GM12875 (cell line): Measurements from ENCODE around the gene NPAS2.

ENCODE experiments used
- H3K4me3 ChIP-seq: one replicate; pipeline ENCODE4 v1.5.1; 2011; ENCODE audit warnings: low read depth, low read length, control low read depth
- TF ChIP-seq, protein P1 (sequence below): IDR thresholded peaks from 2 replicates; pipeline ENCODE4 v1.5.1; 2011; ENCODE audit warnings: low read depth, mild to moderate bottlenecking, control low read depth, inconsistent platforms, low read length, moderate library complexity, borderline replicate concordance; ENCODE audit not compliant: insufficient read depth

Gene NPAS2

DNA sequence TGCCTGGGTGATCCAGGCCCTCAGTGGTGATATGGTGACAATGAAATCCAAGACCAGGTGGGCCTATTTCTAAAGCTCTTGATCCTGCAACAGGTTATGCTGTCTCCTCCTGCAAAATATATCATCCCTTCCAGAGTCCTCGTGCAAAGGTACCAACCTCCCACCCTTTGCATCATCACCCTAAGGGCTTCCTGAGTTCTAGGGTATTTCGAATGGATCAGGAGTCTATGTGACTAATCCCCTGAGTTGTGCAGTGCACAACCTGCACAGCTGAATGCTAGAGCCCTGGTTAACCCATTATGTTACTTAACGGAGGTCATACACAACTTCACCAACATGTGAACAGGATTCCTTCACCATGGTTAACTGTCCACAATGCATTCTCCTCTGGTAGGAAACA is 13.4 kb upstream of the NPAS2 start:
- no peak overlapping the region for H3K4me3 ChIP-seq

DNA sequence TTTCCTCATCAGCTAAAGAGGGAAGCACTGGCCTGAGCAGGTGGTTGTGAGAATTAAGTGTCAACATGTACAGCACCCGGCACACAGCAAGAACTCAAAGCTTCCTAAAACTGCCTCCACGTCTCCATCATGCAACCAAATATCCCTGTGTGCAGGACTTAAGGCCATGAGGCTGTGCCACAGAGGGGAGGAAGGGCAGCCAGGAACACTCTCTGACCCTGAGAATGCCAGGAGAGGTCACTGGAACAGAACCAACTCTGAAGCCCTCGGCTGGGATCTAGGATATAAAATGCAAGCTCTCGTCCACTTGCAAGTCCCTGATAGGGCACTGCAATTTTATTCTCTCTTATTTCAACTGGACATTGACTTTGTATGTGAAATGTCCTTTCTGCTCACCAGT is 12.2 kb upstream of the NPAS2 start:
- no peak overlapping the region for H3K4me3 ChIP-seq

More for the DNA sequence above, 13.4 kb upstream of the NPAS2 start:
- TF ChIP-seq, protein P1, sequence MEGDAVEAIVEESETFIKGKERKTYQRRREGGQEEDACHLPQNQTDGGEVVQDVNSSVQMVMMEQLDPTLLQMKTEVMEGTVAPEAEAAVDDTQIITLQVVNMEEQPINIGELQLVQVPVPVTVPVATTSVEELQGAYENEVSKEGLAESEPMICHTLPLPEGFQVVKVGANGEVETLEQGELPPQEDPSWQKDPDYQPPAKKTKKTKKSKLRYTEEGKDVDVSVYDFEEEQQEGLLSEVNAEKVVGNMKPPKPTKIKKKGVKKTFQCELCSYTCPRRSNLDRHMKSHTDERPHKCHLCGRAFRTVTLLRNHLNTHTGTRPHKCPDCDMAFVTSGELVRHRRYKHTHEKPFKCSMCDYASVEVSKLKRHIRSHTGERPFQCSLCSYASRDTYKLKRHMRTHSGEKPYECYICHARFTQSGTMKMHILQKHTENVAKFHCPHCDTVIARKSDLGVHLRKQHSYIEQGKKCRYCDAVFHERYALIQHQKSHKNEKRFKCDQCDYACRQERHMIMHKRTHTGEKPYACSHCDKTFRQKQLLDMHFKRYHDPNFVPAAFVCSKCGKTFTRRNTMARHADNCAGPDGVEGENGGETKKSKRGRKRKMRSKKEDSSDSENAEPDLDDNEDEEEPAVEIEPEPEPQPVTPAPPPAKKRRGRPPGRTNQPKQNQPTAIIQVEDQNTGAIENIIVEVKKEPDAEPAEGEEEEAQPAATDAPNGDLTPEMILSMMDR = no peak

DNA sequence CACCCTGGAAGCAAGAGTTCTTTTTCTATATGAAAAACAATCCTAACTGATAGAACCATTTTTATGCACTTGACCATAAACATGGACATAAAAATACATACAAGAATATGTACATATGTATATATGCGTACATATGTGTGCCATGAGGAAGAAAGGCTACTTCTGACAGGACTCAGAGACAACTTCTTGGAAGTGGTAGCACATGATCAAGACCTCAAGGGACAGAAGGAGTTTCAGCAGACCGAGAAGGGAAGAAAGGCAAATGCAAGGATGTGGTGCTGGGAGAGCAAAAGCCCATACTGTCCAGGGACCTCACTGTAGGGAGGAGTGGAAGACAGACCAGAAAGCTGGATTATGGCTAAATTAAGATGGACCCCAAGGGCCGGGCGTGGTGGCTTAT is 11.4 kb upstream of the NPAS2 start:
- H3K4me3 ChIP-seq = no peak overlapping the region
- TF ChIP-seq, protein P1 = no peak

More for the DNA sequence above, 12.2 kb upstream of the NPAS2 start:
- TF ChIP-seq, protein P1 = no peak

DNA sequence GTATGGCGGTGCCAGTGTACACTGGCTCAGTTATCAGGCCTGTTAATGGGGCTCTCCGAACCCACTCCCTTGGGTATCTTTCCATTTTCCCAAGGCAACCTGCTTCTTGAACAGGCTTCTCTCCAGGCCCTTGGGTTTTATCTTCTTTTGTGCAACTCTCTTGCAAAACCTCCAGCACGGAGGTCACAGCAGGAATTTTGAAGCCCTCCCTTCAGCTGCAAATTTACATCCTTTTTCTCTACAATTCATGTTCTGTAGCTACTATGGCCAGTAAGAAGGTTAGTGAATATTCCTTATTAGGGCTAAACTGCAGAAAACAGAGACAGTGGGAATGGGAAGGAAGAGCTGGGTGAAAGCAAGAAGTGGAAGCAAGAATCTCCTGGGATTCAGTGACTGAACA is 10.4 kb upstream of the NPAS2 start:
- TF ChIP-seq, protein P1 = no peak
- H3K4me3 ChIP-seq = no peak overlapping the region

DNA sequence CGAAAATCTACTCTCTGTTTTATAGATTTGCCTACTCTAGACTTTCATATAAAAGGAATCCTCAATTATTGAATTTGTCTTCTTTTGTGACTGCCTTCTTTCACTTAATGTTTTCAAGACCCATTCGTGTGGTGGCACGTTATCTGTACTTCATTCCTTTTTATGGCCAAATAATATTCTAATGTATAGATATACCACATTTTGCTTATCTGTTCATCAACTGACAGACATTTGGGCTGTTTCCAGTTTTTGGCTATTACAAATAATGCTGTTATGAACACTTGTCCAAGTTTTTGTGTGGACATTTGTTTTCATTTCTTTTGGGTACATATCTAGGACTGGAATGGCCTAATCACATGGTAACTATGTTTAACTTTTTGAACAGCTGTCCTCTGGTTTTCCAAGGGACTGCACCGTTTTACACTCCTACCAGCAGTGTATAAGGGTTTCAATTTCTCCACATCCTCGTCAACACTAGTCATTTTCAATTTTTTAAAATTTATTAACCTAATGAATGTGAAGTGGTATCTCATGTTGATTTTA is 9.3 kb upstream of the NPAS2 start:
- TF ChIP-seq, protein P1 = no peak
- no peak overlapping the region for H3K4me3 ChIP-seq

DNA sequence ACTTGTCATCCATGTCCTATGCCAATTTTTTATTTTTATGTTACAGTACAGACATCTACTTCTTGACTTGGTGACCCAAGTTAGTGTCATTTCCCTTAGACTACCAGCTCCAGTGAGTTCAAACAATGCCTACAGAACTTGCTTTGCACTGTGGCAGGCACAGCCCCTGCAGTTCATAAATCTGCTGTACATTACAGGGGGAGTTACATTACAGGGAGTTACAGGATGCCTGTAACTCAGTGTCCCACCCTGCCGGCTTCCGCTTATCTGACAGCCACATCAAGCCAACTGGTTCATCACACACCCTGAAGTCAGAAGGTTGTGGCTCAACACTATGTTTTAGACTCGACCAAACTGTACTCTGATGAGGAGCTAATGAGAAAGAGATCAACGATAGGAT is 7.8 kb upstream of the NPAS2 start:
- no peak overlapping the region for H3K4me3 ChIP-seq
- TF ChIP-seq, protein P1 = no peak

DNA sequence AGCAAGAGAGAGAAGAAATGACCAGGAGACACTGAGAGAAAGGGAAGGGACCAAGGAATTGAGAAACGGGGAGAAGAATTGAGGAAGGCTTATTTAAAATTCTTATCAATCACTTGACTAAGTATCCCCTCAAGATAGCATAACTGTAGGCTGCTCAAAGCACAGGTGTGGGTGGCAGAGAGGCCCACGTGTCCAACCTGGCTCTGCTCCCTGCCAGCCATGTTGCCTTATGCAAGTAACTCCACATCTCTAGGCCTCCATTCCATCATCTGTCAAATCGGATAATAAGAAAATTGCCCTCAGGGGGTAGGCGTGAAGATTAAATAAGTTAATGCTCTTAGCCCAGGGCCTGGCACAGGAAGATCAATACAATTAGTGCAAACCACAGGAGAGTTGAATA is 7.4 kb upstream of the NPAS2 start:
- TF ChIP-seq, protein P1 = no peak
- H3K4me3 ChIP-seq = no peak overlapping the region
